B cell (primary cell): ENCODE data around the gene MCAM. TPM values are rescaled to one million over a fixed set of nuclear protein-coding genes. Genes with fewer than 3 reads are reported as not detected.

Source experiments
- ATAC-seq: fragments of 200-7000 bp; cut with Tn5 transposase; one replicate; pipeline ENCODE4 v1.10.0; 2021; ENCODE audit warnings: low read depth, mild to moderate bottlenecking, moderate number of reproducible peaks, moderate library complexity
- CTCF ChIA-PET: fragments of 350-600 bp; sonication (Branson Sonifier 250); formaldehyde crosslinking; loops from one replicate; lab custom pipeline; 2021; ENCODE audit warnings: antibody characterized with exemption, inconsistent platforms; lab: Charles Lee
- POLR2A ChIA-PET: fragments of 350-600 bp; sonication (Branson Sonifier 250); formaldehyde crosslinking; loops from one replicate; lab custom pipeline; 2021; ENCODE audit warnings: antibody characterized with exemption; lab: Charles Lee
- DNase-seq: peaks from one replicate; pipeline ENCODE4 v3.0.0; 2013
- H2AFZ ChIP-seq: 2 replicates; pipeline ENCODE4 v1.6.1; 2012; ENCODE audit warnings: mild to moderate bottlenecking, low read depth, low read length; ENCODE audit not compliant: insufficient read depth, poor library complexity, severe bottlenecking
- H3K27ac ChIP-seq, 2 donors: 1 replicate in 1 of 2; 2 replicates in 1 of 2; pipeline ENCODE4 v1.5.1; 2012 to 2013; ENCODE audit warnings: low read length in 2 of 2, mild to moderate bottlenecking in 2 of 2, moderate library complexity in 1 of 2
- H3K27me3 ChIP-seq, 4 experiments: fragments of 200-600 bp in 1 of 4; sonication (generic) in 1 of 4; replicated peaks in 1 of 4; 1 replicate in 2 of 4; 2 replicates in 2 of 4; pipeline versions ENCODE4 v1.6.1 to v1.7.0; 2013 to 2016; ENCODE audit warnings: low read length in 3 of 4, mild to moderate bottlenecking in 2 of 4, mixed read lengths in 1 of 4, moderate library complexity in 1 of 4; ENCODE audit not compliant: insufficient read depth in 4 of 4, control insufficient read depth in 3 of 4; ENCODE audit errors: control extremely low read depth in 1 of 4
- H3K36me3 ChIP-seq, 2 experiments: replicated peaks in 1 of 2; 1 replicate in 1 of 2; 2 replicates in 1 of 2; pipeline versions ENCODE4 v1.6.1 to v1.7.1; 2013; ENCODE audit warnings: low read length in 1 of 2; ENCODE audit not compliant: insufficient read depth in 2 of 2, control insufficient read depth in 1 of 2; ENCODE audit errors: control extremely low read depth in 1 of 2, extremely low read depth in 1 of 2
- H3K4me1 ChIP-seq, 2 donors: fragments of 200-600 bp in 1 of 2; sonication (generic) in 1 of 2; 1 replicate in 1 of 2; 2 replicates in 1 of 2; pipeline versions ENCODE4 v1.5.1 to v1.6.1; 2013 to 2017; ENCODE audit warnings: low read length in 2 of 2; ENCODE audit not compliant: control insufficient read depth in 2 of 2, insufficient read depth in 2 of 2
- H3K4me2 ChIP-seq: replicated peaks from 2 replicates; pipeline ENCODE3; 2012; ENCODE audit warnings: mild to moderate bottlenecking, low read depth, low read length; ENCODE audit not compliant: poor library complexity, severe bottlenecking
- H3K4me3 ChIP-seq, 5 experiments: fragments of 200-600 bp in 1 of 5; sonication (generic) in 1 of 5; 1 replicate in 3 of 5; 2 replicates in 2 of 5; pipeline versions ENCODE4 v1.5.1 to v1.7.0; 2011 to 2016; ENCODE audit warnings: low read length in 4 of 5, mild to moderate bottlenecking in 4 of 5, low read depth in 2 of 5, control low read depth in 1 of 5, moderate library complexity in 1 of 5; ENCODE audit not compliant: insufficient read depth in 1 of 5; ENCODE audit errors: control extremely low read depth in 1 of 5, extremely low read depth in 1 of 5
- H3K79me2 ChIP-seq: fragments of 200-600 bp; sonication (generic); one replicate; pipeline ENCODE4 v1.6.0; 2016; ENCODE audit warnings: low read length; ENCODE audit not compliant: control insufficient read depth, insufficient read depth
- H3K9ac ChIP-seq: fragments of 200-600 bp; sonication (generic); 2 replicates; pipeline ENCODE4 v1.6.1; 2017; ENCODE audit warnings: mild to moderate bottlenecking, low read length, moderate library complexity
- H3K9me3 ChIP-seq, 3 donors: one replicate each; pipeline versions ENCODE4 v1.6.1 to v1.7.1; 2013; ENCODE audit warnings: low read length in 2 of 3; ENCODE audit not compliant: control insufficient read depth in 2 of 3, insufficient read depth in 1 of 3; ENCODE audit errors: control extremely low read depth in 1 of 3
- H4K20me1 ChIP-seq: 2 replicates; pipeline ENCODE4 v1.6.0; 2012; ENCODE audit warnings: mild to moderate bottlenecking, low read length; ENCODE audit not compliant: insufficient read depth, control insufficient read depth, poor library complexity, severe bottlenecking
- H3K27ac Mint-ChIP-seq: one replicate; pipeline ENCODE4 v1.8.0; 2021; ENCODE audit warnings: mixed read lengths
- H3K27me3 Mint-ChIP-seq: one replicate; pipeline ENCODE4 v1.8.0; 2021; ENCODE audit warnings: mixed read lengths
- H3K4me1 Mint-ChIP-seq: one replicate; pipeline ENCODE4 v1.8.0; 2021; ENCODE audit warnings: mixed read lengths
- H3K4me3 Mint-ChIP-seq: one replicate; pipeline ENCODE4 v1.8.0; 2021; ENCODE audit warnings: mixed read lengths
- H3K9me3 Mint-ChIP-seq: one replicate; pipeline ENCODE4 v1.8.0; 2022; ENCODE audit warnings: mixed read lengths; ENCODE audit not compliant: insufficient read depth
- EZH2 ChIP-seq: IDR thresholded peaks from 2 replicates; pipeline ENCODE4 v1.6.1; 2012; ENCODE audit warnings: borderline replicate concordance, low read depth, mild to moderate bottlenecking, moderate library complexity, low read length; ENCODE audit not compliant: insufficient read depth, poor library complexity, severe bottlenecking
- WGBS: methylation state at CpG from one replicate; pipeline ENCODE4 v1.1.5; 2013; ENCODE audit warnings: missing lambda C conversion rate; ENCODE audit not compliant: insufficient coverage; 5-methylcytosine and 5-hydroxymethylcytosine counted together
- intact Hi-C: fragments of 100-400 bp; cut with micrococcal nuclease; formaldehyde crosslinking; loops from one replicate; pipeline ENCODE4 v1.10.0; 2022
- polyA plus RNA-seq: library from polyadenylated mRNA; depleted of rRNA; stranded (reverse); fragments of >200 nt; gene quantifications from 2 replicates; pipeline ENCODE4 v1.2.3, GENCODE V29; 2012
- total RNA-seq, 2 donors: library from RNA; stranded (reverse); fragments of 120-200 nt in 1 of 2; gene quantifications; 1 replicate in 1 of 2; 2 replicates in 1 of 2; pipeline versions ENCODE4 v1.2.3 to v1.2.4, GENCODE V29; 2013 to 2022
- TF ChIP-seq, protein P1 (sequence below): fragments of 200-600 bp; IDR thresholded peaks from one replicate; pipeline ENCODE4 v1.8.0; 2022; ENCODE audit warnings: antibody characterized with exemption, mild to moderate bottlenecking

MCAM gene
- total and polyA plus RNA-seq, 2 donors (not counting 1 experiment from before 2014, with no cell fraction given): 0.42 to 1.1 TPM

DNA sequence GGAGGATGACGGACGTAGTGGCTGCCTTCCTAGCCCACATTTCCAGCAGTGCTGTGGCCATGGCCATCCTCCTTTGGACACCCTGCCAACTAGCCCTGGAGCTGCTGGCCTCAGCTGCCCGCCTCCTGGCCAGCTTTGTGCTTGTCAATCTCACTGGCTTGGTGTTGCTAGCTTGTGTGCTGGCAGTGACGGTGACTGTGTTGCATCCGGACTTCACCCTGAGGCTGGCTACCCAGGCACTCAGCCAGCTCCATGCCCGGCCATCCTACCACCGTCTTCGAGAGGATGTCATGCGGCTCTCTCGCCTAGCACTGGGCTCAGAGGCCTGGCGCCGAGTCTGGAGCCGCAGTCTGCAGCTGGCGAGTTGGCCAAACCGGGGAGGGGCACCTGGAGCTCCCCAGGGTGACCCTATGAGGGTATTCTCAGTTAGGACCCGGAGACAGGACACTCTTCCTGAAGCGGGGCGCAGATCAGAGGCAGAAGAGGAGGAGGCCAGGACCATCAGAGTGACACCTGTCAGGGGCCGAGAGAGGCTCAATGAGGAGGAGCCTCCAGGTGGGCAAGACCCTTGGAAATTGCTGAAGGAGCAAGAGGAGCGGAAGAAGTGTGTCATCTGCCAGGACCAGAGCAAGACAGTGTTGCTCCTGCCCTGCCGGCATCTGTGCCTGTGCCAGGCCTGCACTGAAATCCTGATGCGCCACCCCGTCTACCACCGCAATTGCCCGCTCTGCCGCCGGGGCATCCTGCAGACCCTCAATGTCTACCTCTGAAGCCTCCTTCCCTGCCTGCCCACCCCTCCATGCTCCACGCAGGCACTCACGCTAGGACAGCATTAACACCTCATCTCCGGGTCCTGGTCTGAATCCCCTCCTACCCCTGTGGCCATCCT is 19.0 kb upstream of the MCAM start:
- POLR2A ChIA-PET: interaction anchor here (1.0 kb wide), 1 partner anchor 14 kb away, joined by 3 read pairs; no protein-coding TSS in a partner anchor
- DNase-seq (no peak), ATAC-seq (no peak)
- Mint-ChIP-seq H3K9me3 (no peaks in the 10 kb centered on the region), H3K27me3 (peaks cover 13% of the 10 kb centered on the region), H3K27ac (peak overlapping the region; percentile 66), H3K4me1 (peaks cover 30% of the 10 kb centered on the region), H3K4me3 (peak overlapping the region; percentile 99)
- 94% methylated on average over 29 of the region's 30 CpGs for WGBS
- intact Hi-C loops: loop anchor here (2.0 kb wide), 1 partner anchor 21 kb away; no protein-coding TSS in a partner anchor
- H3K4me2 ChIP-seq: peak overlapping the region; percentile 87
- no peak overlapping the region for H3K4me3 ChIP-seq
- peaks cover 0 to 2% of the 10 kb centered on the region in 2 experiments for H3K36me3 ChIP-seq
- H3K27me3 ChIP-seq: peaks cover 0 to 26% (median 18%) of the 10 kb centered on the region in 4 experiments
- no peak overlapping the region for H3K9ac ChIP-seq
- H2AFZ ChIP-seq: no peak overlapping the region
- peaks cover 14% of the 10 kb centered on the region for H3K79me2 ChIP-seq
- no peak overlapping the region for H3K27ac ChIP-seq
- H3K4me1 ChIP-seq: peaks cover 26 to 33% of the 10 kb centered on the region in 2 donors
- CTCF ChIA-PET: interaction anchor here (1.3 to 2.3 kb wide), 3 partner anchors 12 to 45 kb away, joined by 5 to 12 read pairs (median 6); partner anchors contain the start of gene USP2
- H4K20me1 ChIP-seq: peaks cover 7% of the 10 kb centered on the region
- TF ChIP-seq EZH2: no peak
- TF ChIP-seq, protein P1, sequence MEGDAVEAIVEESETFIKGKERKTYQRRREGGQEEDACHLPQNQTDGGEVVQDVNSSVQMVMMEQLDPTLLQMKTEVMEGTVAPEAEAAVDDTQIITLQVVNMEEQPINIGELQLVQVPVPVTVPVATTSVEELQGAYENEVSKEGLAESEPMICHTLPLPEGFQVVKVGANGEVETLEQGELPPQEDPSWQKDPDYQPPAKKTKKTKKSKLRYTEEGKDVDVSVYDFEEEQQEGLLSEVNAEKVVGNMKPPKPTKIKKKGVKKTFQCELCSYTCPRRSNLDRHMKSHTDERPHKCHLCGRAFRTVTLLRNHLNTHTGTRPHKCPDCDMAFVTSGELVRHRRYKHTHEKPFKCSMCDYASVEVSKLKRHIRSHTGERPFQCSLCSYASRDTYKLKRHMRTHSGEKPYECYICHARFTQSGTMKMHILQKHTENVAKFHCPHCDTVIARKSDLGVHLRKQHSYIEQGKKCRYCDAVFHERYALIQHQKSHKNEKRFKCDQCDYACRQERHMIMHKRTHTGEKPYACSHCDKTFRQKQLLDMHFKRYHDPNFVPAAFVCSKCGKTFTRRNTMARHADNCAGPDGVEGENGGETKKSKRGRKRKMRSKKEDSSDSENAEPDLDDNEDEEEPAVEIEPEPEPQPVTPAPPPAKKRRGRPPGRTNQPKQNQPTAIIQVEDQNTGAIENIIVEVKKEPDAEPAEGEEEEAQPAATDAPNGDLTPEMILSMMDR: no peak
- H3K9me3 ChIP-seq: peaks cover 0 to 3% (median 0%) of the 10 kb centered on the region in 3 donors
